ENCODE data around the gene CMTR1.

CMTR1 gene

GRCh38 chr6:37488476-37488875 lies 55.5 kb downstream of the CMTR1 start:
- H3K4me3 ChIP-seq (ENCODE audit: low read length), result no peak overlapping the region
- TF ChIP-seq, protein P1, sequence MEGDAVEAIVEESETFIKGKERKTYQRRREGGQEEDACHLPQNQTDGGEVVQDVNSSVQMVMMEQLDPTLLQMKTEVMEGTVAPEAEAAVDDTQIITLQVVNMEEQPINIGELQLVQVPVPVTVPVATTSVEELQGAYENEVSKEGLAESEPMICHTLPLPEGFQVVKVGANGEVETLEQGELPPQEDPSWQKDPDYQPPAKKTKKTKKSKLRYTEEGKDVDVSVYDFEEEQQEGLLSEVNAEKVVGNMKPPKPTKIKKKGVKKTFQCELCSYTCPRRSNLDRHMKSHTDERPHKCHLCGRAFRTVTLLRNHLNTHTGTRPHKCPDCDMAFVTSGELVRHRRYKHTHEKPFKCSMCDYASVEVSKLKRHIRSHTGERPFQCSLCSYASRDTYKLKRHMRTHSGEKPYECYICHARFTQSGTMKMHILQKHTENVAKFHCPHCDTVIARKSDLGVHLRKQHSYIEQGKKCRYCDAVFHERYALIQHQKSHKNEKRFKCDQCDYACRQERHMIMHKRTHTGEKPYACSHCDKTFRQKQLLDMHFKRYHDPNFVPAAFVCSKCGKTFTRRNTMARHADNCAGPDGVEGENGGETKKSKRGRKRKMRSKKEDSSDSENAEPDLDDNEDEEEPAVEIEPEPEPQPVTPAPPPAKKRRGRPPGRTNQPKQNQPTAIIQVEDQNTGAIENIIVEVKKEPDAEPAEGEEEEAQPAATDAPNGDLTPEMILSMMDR (conservative IDR thresholded peaks at IDR 0.05; ENCODE audit: low read length), result no peak
- DNase-seq (ENCODE audit: low read depth), result no peak

DNA sequence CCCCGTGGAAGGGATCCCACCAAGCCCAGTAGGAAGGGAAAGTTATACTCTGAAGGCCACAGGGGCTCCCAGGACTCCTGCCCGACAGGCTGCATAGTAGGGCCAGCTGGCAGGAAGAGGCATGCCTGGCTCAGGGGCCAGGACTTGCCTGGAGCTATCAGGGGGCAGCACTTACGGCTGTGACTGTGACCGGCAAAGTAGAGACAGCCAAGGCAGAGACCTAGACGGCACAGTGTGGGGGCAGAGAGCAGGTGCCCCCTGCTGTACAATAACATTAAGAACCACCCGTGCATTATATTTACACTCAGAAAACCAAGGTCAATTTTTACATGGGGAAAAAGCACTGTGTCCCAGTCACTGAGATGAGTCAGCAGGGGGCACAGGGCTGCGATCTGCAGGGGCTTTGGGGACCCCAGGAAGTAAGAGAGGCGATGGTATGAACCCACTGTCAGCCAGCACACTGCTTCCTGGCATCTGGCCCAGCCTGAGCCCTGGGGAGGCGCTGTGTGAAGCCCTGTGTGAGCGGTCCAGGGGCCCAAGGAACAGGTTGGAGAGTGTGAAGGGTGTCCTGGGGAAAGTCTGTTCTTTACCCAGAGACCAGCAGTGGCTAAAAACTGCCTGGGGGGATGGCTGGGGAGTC lies 56.8 kb downstream of the CMTR1 start:
- TF ChIP-seq, protein P1 (conservative IDR thresholded peaks at IDR 0.05; ENCODE audit: low read length), result 0 out of 2 replicates have a peak, but pooled peaks have one; percentile 8
- H3K4me3 ChIP-seq (ENCODE audit: low read length), result no peak overlapping the region
- DNase-seq (ENCODE audit: low read depth), result no peak

- no peak for DNase-seq (ENCODE audit: low read depth)
- no peak overlapping the region for H3K4me3 ChIP-seq (ENCODE audit: low read length)
- TF ChIP-seq, protein P1 (conservative IDR thresholded peaks at IDR 0.05; ENCODE audit: low read length), result no peak
These were observed 57.6 kb downstream of the CMTR1 start for GRCh38 chr6:37490536-37491170.

- no peak overlapping the region for H3K4me3 ChIP-seq (ENCODE audit: low read length)
- TF ChIP-seq, protein P1 (conservative IDR thresholded peaks at IDR 0.05; ENCODE audit: low read length), result no peak
- DNase-seq (ENCODE audit: low read depth), result no peak
These were observed 58.3 kb downstream of the CMTR1 start for GRCh38 chr6:37491171-37491829.

- H3K4me3 ChIP-seq (ENCODE audit: low read length), result no peak overlapping the region
- TF ChIP-seq, protein P1 (conservative IDR thresholded peaks at IDR 0.05; ENCODE audit: low read length), result no peak
- no peak for DNase-seq (ENCODE audit: low read depth)
These were observed 58.8 kb downstream of the CMTR1 start for GRCh38 chr6:37491830-37492208.

DNA sequence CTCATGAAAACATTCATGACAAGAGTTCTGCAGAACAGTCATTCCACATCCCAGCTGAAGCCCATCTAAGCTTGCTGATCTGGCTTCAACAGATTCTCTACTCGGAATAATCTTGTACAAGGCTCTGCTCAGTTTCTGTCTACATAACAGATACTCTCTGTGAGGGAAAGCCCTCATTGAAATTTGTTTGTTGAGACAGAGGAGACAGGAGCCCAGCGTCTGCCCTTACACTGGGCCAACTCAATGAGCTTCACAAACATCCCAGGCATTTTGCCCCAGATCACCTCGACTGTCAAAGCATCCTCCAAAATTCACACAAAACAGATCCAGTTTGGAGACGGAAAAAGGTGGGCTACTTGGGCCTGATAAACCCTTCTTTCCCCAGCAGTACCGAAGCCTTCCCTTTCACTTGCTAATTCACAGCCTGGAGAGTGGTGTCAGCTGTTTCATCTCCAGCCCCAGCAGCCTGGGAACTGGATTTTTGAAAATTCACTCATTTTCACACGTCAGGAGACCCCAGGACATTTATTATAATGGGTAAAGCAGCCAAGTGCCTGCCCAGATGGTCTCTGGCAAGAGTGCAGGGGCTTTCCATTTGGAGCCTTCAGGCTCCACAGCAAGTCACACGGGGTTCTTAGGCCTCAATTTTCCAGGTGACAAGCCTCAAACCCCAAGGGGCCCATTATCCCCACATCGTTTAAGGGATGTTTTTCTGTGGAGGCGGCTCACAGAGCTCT lies 59.4 kb downstream of the CMTR1 start:
- TF ChIP-seq, protein P1 (conservative IDR thresholded peaks at IDR 0.05; ENCODE audit: low read length), result no peak
- H3K4me3 ChIP-seq (ENCODE audit: low read length), result no peak overlapping the region
- DNase-seq (ENCODE audit: low read depth), result no peak
